Activated CD8-positive, alpha-beta memory T cell treated with anti-CD3 and anti-CD28 coated beads for 48 hours (primary cell): ENCODE data around the gene NPAT.
"Not testable (repeated sequence)": the region's sequence is repeated elsewhere in the genome, so short reads cannot be mapped to it uniquely, and the experiment has no call there.

Experiments used
- DNase-seq, 3 experiments: peaks; one replicate each; pipeline ENCODE4 v3.0.0-alpha.2; 2020; ENCODE audit warnings: low read depth in 2 of 3, low spot score in 2 of 3

The NPAT gene

DNA sequence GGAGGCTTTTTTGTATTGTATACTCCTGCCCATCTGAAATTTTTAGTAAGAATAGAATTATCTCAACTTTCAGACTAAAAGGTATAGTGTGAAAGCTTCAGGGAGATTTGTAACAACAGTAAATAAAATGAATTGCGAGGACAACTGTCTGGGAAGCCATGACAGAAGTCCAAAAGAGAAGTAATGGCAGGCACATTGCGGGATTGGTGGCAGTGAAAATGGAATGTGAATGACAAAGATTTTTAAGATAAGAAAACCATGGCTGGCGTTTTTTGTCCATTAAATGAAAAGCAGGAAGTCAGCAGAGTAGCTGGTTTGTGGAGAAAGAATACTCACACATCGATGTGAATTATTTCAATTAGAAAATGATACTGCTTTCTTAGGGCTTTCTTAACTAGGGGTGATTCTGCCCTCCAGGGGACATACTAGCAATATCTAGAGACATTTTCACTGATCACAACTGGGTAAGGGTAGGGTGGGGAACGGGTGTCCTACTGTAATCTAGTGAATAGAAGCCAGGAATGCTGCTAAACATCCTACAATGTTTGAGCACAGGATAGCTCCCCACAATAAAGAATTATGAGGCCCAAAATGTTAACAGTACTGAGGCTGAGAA, 1.6 kb downstream of the NPAT start:
- no peak for DNase-seq

DNA sequence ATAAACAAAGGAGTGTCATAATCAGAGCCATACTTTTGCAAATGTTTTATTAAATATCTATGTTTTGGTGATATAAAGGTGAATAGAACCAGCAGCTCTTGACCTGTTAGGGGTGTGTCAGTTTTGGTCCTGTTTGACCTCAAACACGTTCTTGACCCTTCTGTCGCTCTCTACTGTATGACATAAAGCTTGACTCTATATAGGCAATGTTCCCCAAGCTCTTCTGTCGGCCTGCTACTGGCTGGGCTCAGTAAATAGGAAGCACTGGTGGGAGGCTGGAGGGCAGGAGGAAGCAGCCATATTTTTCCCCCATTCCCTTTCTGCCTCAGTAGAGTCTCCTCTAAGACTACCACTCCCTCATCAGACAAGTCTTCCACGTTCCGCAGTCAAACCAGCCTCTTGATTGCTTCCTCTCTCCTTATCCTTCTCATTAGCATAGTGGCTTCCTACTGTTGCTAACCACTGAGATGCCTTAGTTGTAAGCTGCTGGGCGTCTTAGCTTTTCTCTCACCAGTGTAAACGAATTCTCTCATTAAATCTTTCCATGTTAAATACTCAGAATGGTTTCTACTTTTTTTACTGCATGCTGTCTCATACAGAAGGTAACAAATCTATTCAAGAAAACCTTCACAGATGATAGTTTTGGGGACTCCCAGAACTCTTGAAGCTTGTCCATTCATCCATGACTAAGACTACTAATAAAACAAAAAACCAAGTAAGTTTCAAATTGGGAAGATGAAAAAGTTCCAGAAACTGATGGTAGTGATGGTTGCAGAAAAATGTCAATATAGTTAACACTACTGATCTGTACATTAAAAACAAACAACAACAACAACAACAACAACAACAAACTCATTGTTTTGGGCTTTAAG, 3.3 kb downstream of the NPAT start:
- no peak for DNase-seq

- no peak for DNase-seq
Observed at GRCh38 chr11:108218455-108218854, 4.0 kb downstream of the NPAT start.

DNA sequence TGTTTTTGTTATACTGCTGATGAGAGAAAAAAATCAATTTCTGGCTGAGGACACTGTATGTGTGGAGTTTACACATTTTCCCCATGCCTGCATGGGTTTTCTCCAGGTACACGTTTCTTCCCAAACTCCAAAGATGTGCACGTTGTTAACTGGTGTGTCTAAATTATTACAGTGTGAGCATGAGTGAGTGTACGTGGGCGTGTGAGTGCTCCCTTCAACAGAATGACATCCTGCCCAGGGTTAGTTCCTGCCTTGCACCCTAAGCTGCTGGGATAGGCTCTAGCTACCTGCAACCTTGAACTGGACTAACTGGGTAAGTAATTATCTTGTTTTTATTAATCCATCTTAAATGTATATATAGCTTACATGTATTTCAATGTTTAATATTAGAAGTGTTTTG, 5.5 kb downstream of the NPAT start:
- DNase-seq, result no peak

- no peak for DNase-seq
Observed at GRCh38 chr11:108213784-108214183, 8.7 kb downstream of the NPAT start.

DNA sequence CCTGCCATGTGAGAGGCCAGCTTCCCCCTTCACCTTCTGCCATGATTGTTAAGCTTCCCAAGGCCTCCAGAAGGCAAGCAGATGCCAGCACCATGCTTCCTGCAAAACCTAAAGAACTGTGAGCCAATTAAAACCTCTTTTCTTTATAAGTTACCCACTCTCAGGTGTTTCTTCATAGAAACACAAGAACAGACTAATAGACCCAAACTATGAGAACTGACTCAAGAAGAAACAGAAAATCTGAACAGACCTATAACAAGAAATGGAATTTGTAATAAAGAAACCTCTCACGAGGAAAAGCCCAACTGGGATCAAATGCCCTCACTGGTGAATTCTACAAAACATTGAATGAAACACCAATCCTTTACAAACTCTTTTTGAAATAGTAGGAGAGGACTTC, 12.0 kb downstream of the NPAT start:
- DNase-seq, result no peak

- no peak for DNase-seq
Observed at GRCh38 chr11:108207683-108208060, 14.8 kb downstream of the NPAT start.

DNA sequence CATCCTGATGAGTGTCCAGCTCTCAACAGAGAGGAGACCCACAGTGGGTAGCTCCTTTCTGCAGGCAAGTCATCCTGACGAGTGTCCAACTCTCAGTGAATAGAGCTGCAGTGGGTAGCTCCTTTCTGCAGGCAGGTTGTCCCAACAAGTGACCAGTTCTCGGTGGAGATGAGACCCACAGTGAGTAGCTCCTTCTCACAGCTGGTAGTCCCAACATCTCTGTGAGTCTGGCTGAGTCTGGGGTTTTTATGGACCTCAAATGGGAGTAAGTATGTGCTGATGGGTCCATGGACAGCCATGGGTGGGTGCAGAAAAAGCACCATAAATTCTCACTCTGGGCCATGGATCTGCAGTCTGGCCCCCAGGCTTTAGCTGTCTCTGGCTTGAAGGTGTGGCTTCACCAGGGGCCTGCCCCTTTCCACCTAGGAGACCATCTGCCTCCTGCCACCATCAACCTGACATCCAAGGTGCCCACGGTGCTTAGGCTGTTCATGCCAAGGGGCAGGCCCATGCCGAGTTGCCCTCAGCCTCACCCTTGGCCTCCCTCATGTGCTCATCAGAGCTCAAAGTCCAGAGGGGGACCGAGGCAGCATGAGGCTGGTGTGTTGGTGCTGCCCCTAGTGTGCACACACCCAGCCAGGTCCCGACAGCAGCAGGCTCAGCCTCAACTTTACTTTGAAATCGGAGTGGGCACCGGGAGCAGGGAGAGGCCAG, 15.3 kb downstream of the NPAT start:
- no peak for DNase-seq

GRCh38 chr11:108206171-108206570, 16.3 kb downstream of the NPAT start:
- DNase-seq, result no peak

GRCh38 chr11:108204929-108205499, 17.4 kb downstream of the NPAT start:
- DNase-seq, result no peak

DNA sequence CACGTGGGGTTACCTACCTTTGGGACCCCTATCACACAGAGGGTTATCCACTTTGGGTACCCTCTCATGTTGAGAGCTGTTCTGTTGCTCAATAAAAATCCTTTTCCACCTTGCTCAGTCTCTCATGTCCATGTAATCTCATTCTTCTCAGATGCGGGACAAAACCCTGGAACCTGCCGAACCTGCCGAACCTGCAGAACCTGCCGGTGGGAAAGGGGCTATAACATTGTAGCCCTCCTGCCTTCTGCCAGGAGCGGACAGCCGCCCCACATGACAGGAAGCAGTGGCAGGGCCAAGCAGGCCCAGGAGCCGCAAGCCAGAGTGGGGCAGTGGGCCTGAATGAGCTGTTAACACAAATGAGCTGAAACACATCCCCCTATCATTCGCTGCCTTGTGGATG, 18.1 kb downstream of the NPAT start:
- DNase-seq, result no peak

DNA sequence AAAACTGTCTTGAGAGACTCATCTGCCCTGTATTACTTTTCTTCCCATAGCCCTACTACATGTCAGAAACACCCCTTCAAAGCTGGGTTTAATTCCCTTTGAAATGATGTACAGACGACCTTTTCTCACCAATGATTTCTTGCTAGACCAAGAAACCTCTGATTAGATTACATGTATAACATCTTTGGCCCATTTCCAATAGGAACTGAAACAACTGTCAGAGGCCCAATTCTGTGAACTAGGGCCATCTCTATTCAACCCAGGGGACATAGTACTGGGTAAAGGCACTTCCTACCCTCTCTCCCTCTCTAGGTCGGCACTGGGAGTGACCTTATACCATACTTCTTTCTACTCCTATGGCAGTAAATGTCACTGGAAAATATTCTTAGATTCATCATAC, 19.4 kb downstream of the NPAT start:
- DNase-seq, result no peak

DNA sequence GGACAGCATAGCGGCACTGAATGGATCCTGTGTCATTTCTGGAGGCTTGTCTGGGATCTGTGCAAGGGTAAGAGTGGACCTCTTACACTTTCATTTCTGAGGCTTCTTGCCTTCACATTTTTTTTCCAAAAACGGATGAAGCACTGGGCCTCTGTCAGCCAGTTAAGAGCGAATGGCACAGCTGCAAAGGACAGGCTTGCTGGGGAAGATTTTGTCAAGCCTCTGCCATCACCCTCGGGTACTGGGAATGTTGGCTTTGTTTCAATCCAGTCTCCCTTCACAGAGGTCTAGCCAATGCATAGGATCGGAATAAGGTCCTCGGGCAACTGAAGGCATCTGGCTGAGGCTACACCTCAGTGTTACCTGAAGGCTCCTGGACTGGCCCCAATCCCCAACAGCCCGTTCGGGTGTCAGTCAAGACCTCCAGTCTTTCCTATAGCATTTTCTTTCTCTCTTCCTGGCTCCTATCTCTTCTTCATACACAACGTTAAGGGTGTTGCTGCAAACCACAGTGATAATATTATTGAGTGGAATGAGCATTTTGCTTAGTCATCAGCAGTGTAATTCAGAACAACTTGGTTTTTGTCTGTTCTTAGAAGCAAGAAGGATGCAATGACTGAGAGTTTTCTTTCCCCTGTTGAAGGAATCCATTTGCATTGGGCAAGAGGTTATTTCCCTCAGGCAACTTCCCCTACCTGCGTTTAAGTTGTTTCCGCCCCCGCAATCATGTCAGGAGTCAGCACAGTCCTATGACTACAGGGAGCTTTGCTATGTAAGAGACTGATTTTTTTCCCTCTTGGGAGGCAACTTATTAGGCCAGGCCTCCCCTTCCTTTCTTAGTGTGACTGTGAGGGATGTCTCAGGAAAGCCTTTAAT, 22.8 kb downstream of the NPAT start:
- peak in 2 of 3 experiments; percentile 12 to 36 for DNase-seq

GRCh38 chr11:108198833-108199232, 23.6 kb downstream of the NPAT start:
- no peak for DNase-seq

DNA sequence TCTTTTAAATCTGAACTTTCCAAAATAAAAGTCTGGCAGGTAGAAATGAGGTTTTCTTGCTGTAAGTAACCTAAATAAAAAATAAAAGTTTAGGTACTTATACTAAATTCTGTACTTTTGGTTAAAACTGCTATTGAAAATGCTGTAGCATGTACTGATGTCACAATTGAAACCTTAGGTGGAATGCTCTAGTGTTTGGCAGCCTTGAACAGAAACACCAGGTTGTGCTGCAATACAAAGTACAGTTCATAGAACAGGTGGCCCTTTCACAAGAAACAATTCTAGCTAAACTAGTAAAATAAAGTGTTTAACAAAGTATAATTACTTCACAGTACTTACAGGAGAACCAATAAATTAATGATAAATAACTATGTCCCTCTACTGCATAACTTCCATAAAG, 25.1 kb downstream of the NPAT start:
- DNase-seq, result no peak

- no peak for DNase-seq
Observed at GRCh38 chr11:108196901-108197300, 25.5 kb downstream of the NPAT start.

- no peak for DNase-seq
Observed at GRCh38 chr11:108193725-108194124, 28.7 kb downstream of the NPAT start.

DNA sequence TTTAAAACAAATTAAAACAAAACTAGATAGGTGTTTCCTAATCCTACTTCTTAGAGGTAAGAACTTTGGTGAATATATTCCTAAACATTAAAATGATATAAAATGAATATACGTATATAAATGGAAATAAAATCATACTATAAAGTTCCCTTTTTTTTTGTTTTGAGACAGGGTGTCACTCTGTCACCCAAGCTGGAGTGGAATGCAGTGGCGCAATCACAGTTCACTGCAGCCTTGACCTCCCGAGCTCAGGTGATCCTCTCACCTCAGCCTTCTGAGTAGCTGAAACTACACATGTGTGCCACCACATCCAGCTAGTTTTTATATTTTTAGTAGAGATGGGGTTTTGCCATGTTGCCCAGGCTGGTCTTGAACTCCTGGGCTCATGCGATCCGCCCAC, 44.9 kb downstream of the NPAT start:
- DNase-seq, result no peak

DNA sequence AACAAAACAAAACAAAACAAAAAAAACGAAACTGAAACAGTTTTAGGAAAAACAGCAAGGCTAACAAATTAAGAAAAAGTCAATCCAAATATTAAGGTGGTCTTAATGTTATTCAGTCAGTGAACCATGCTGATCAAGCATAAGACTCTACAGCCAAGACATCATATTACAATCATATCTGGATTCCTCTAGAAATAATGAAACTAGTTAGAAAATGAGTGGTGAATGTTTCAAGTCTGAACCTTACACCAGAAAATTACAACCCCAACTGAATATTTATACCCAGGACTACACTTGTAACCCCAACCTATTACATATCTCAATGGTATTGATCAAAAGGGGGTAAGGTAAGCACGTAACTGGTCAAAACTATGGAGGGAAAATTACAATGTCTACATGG, 52.3 kb downstream of the NPAT start:
- DNase-seq, result no peak

DNA sequence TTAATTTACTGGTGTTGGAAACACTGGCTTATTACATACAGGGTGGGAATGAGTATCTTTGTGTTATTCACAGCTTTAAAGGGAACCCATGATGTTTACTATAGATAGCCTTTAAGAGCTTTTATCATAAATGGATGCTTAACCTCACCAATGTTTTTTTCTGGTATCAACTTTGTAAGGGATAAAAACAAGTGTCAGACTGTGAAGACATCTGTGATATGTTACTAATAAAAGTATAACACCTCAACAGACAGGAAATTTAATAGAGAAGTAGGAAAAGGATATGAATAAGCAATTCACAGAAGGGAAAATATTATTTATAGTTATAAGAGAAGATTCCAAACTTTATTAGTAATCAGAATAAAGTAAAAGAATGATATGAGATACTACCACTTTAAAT, 54.8 kb downstream of the NPAT start:
- no peak for DNase-seq

GRCh38 chr11:108162878-108163277, 59.6 kb downstream of the NPAT start:
- DNase-seq, result not testable (repeated sequence)
